ENCODE measurements around the gene TM4SF1. TPM values are rescaled to one million over a fixed set of nuclear protein-coding genes. Genes with fewer than 3 reads are reported as not detected.

TM4SF1 gene
- total RNA-seq = 86.8 TPM

GRCh38 chr3:149377408-149378364, at the start of gene TM4SF1:
Gene TM4SF1, minus strand, starts transcription at chr3:149377649. Its CDS starts 102 bp downstream, at chr3:149377547.

GRCh38 chr3:149333176-149333859, 44.1 kb downstream of the TM4SF1 start, which contains the start of gene TM4SF18:
Gene TM4SF18, minus strand, starts transcription at chr3:149333636. Its CDS starts 254 bp downstream, at chr3:149333382.

Other genes starting within 250 kb of the TM4SF1 start
- 40.0 TPM for gene HPS3, start 248.0 kb downstream of the TM4SF1 start, total RNA-seq
- 47.8 TPM for gene CP, start 155.8 kb downstream of the TM4SF1 start, total RNA-seq
- 13.9 TPM for gene TM4SF18, start 44.0 kb downstream of the TM4SF1 start, total RNA-seq
- gene TM4SF4, start 97.0 kb upstream of the TM4SF1 start, total RNA-seq = not detected